Colonic mucosa (tissue), 4 donors: ENCODE measurements around the gene FRS3. TPM values are rescaled to one million over a fixed set of nuclear protein-coding genes. Genes with fewer than 3 reads are reported as not detected.
"Not testable (repeated sequence)": the region's sequence is repeated elsewhere in the genome, so short reads cannot be mapped to it uniquely, and the experiment has no call there.

ENCODE experiments used
- DNase-seq: peaks from one replicate; pipeline ENCODE4 v3.0.0-alpha.2; 2020
- H3K27ac ChIP-seq: fragments of 200-600 bp; one replicate; pipeline ENCODE4 v1.8.0; 2021
- H3K27me3 ChIP-seq: fragments of 200-600 bp; one replicate; pipeline ENCODE4 v1.8.0; 2021
- H3K36me3 ChIP-seq: fragments of 200-600 bp; one replicate; pipeline ENCODE4 v1.8.0; 2021
- H3K4me1 ChIP-seq: fragments of 200-600 bp; one replicate; pipeline ENCODE4 v1.8.0; 2021; ENCODE audit warnings: mild to moderate bottlenecking
- H3K4me3 ChIP-seq: fragments of 200-600 bp; one replicate; pipeline ENCODE4 v1.8.0; 2021
- H3K9ac ChIP-seq, 2 donors: one replicate each; pipeline ENCODE4 v1.7.0; 2013; ENCODE audit warnings: control low read depth in 2 of 2, low read depth in 2 of 2, low read length in 2 of 2
- H3K9me3 ChIP-seq: fragments of 200-600 bp; one replicate; pipeline ENCODE4 v1.8.0; 2021
- intact Hi-C: fragments of 100-400 bp; cut with DNase I; formaldehyde crosslinking; loops from one replicate; pipeline ENCODE4 v1.14.1; 2022
- total RNA-seq, 2 donors: library from RNA; stranded (reverse); fragmentation: NEBNext Ultra II Directional in 1 of 2; extraction: Animal tissue kit (Norgen Biotek cat#: 25700) in 1 of 2; gene quantifications; one replicate each; pipeline ENCODE4 v1.2.1, GENCODE V29; 2021
- TF ChIP-seq, protein P1 (sequence below): fragments of 200-600 bp; IDR thresholded peaks from one replicate; pipeline ENCODE4 v1.8.0; 2022; ENCODE audit warnings: antibody characterized with exemption, mild to moderate bottlenecking
- donor health status: healthy.
- donor health status: DM: no; HTN: no; CAD: no.
- donor health status: DM: no; HTN: no; CAD: no.

FRS3 gene
- total RNA-seq, 2 donors from 2014 or later: 2.7 to 3.4 TPM

DNA sequence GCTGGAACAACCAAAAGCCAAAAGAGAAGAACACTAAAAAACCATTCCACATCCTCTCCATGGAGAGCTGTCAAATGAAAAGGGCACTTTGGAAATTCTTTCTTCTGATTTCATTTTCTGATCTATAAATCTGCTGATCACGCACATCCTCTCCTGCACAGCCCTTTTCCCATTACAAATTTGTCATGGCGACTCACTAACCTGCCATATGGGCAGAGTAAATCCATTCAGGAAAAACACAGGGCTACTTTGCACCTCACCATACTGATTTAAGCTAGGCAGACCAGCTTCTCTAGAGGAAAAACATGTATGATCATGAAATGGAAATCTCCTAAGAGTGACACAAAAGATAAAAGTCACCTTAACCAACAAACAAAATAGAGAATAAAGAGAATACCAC lies 33.8 kb upstream of the FRS3 start:
- Histone ChIP-seq H3K9me3 (no peaks in the 10 kb centered on the region), H3K36me3 (no peaks in the 10 kb centered on the region), H3K4me1 (no peaks in the 10 kb centered on the region), H3K27ac (no peak overlapping the region), H3K4me3 (no peak overlapping the region), H3K27me3 (no peaks in the 10 kb centered on the region), H3K9ac (no peak overlapping the region)
- TF ChIP-seq, protein P1, sequence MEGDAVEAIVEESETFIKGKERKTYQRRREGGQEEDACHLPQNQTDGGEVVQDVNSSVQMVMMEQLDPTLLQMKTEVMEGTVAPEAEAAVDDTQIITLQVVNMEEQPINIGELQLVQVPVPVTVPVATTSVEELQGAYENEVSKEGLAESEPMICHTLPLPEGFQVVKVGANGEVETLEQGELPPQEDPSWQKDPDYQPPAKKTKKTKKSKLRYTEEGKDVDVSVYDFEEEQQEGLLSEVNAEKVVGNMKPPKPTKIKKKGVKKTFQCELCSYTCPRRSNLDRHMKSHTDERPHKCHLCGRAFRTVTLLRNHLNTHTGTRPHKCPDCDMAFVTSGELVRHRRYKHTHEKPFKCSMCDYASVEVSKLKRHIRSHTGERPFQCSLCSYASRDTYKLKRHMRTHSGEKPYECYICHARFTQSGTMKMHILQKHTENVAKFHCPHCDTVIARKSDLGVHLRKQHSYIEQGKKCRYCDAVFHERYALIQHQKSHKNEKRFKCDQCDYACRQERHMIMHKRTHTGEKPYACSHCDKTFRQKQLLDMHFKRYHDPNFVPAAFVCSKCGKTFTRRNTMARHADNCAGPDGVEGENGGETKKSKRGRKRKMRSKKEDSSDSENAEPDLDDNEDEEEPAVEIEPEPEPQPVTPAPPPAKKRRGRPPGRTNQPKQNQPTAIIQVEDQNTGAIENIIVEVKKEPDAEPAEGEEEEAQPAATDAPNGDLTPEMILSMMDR: no peak
- intact Hi-C loops: no loop called here
- DNase-seq: no peak

DNA sequence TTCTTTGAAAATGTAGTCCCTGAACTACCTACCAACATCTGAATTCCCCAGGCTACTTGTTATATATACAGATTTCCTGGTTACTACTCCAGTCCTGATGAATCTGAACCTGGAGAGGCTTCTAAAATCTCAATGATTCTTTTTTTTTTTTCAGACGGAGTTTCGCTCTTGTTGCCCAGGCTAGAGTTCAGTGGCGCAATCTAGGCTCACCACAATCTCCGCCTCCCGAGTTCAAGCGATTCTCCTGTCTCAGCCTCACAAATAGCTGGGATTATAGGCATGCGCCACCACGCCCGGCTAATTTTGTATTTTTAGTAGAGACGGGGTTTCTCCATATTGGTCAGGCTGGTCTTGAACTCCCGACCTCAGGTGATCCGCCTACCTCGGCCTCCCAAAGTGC lies 32.2 kb upstream of the FRS3 start:
- H3K9ac ChIP-seq, H3K4me1 ChIP-seq, H3K36me3 ChIP-seq, H3K27me3 ChIP-seq, H3K4me3 ChIP-seq, H3K27ac ChIP-seq, H3K9me3 ChIP-seq, intact Hi-C loops, DNase-seq: not testable (repeated sequence)

DNA sequence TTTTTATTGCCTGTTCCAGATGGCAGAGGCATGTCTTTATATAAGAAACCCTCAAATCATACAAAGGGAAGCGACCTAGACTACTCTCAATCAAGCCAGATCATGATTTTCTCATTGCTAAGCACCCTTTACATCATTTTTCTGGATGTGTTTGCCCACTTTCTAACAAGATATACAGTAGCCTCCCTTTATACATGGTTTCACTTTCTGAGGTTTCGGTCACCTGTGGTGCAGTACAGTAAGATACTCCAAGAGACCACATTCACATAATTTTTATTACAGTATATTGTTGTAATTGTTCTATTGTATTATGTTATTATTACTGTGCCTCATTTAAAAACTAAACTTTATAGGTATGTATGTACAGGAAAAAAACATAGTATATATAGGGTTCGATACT lies 31.4 kb upstream of the FRS3 start:
- intact Hi-C loops: no loop called here
- H3K4me3 ChIP-seq: no peak overlapping the region

DNA sequence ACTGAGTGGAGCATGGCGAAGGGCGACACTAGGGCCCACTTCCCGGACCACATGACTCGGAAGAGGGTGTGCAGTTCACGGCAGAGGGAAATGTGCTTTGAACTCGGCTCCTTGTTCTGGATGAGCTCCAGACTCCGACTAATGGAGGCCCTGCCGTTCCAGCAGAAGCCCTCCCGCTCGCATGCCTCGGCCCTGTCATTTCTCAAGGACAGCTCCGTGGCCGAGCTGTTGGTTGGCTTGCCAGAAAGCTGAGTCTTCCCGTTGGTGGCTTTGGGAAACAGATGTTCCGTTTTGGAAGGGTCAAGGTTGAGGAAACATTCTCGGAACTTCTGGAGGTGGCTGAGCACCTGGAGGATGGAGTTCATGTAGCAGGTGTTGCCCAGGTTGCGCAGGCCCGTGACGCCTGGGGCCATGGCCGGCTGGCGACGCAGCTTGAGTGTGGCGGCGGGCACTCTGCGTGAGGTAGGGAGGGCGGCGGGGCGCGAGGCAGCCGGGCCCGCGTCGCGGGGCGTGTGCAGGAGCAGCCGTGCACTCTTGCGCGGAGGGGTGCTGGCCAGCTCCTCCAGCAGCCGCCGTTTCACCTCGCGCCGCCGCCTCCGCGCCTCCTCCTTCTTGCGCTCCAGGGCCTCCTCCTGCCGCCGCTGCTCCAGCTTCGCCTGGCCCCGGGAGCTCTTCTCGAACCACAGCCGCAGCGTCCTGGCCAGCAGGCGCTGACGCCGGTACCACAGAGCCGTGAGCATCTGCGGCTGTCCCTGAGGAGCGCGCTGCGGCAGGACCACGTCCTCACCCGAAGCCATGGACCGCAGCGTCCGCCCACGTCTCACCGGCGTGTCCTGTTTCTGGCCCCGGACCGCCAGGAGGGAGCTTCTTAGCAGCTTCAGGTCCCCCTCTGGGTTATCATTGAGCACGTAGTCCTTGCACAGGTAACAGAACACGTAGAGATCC lies 26.4 kb upstream of the FRS3 start:
- intact Hi-C loops: no loop called here
- no peak overlapping the region for H3K4me3 ChIP-seq
- H3K27ac ChIP-seq: no peak overlapping the region
- H3K36me3 ChIP-seq: no peaks in the 10 kb centered on the region
- no peaks in the 10 kb centered on the region for H3K4me1 ChIP-seq
- H3K9me3 ChIP-seq: no peaks in the 10 kb centered on the region
- no peak overlapping the region for H3K9ac ChIP-seq
- DNase-seq: no peak
- TF ChIP-seq, protein P1: no peak
- no peaks in the 10 kb centered on the region for H3K27me3 ChIP-seq

More for the DNA sequence above, 31.4 kb upstream of the FRS3 start:
- H3K9me3 ChIP-seq: no peaks in the 10 kb centered on the region
- H3K9ac ChIP-seq: no peak overlapping the region
- no peaks in the 10 kb centered on the region for H3K36me3 ChIP-seq
- DNase-seq: no peak
- H3K27ac ChIP-seq: no peak overlapping the region
- no peaks in the 10 kb centered on the region for H3K4me1 ChIP-seq
- TF ChIP-seq, protein P1: no peak
- H3K27me3 ChIP-seq: no peaks in the 10 kb centered on the region

DNA sequence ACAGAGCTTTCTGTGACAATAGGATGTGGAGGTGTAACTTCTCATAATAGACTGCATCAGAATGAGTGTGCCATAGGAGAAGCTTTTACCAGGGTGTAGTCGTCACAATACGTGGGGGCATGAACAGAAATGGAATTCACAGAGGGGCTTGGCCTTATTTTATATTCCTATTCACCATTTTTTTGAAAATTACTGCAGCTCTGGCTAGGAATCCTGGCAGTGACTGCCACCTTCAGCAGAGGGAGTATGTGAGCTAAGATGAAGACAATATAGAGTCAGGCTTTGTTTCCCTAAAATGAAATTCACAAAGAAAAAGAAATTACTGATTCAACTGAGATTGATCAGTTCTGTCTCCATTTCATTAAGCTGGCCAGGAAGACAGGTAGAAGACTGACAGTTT lies 21.7 kb upstream of the FRS3 start:
- Histone ChIP-seq H3K27me3 (no peaks in the 10 kb centered on the region), H3K4me1 (no peaks in the 10 kb centered on the region), H3K27ac (no peak overlapping the region), H3K4me3 (no peak overlapping the region), H3K9ac (no peak overlapping the region), H3K9me3 (no peaks in the 10 kb centered on the region), H3K36me3 (no peaks in the 10 kb centered on the region)
- TF ChIP-seq, protein P1: no peak
- intact Hi-C loops: no loop called here
- no peak for DNase-seq

DNA sequence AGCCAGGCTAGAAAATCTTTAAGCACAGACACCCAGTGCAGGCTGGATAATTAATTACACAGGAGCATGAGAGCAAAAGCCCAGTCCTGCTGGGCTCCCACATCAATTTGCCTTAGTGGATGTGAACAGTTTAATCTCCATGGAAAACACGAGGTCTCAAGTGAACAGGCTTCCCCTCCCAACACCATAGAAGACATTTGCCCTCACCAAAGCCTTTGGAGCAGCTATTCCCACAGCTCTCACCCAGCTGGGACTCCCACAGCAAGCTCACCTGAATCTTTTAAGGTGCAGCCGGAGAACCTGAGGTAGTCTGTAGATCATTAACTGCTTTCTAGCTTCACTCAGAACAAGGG lies 19.8 kb upstream of the FRS3 start:
- Histone ChIP-seq H3K9ac (no peak overlapping the region), H3K36me3 (no peaks in the 10 kb centered on the region), H3K27ac (no peak overlapping the region), H3K9me3 (no peaks in the 10 kb centered on the region), H3K27me3 (no peaks in the 10 kb centered on the region), H3K4me3 (no peak overlapping the region), H3K4me1 (no peaks in the 10 kb centered on the region)
- intact Hi-C loops: no loop called here
- TF ChIP-seq, protein P1: no peak
- no peak for DNase-seq
